WTC11 (cell line): Measurements from ENCODE around the gene TBL1Y. TPM values are rescaled to one million over a fixed set of nuclear protein-coding genes. Genes with fewer than 3 reads are reported as not detected.

Experiments used
- ATAC-seq: fragments of 200-7000 bp; cut with Tn5 transposase; 2 replicates; pipeline ENCODE4 v1.10.0; 2021; ENCODE audit warnings: mild to moderate bottlenecking, moderate library complexity
- CTCF ChIA-PET: fragments of 300-600 bp; sonication (Branson Sonifier 250); formaldehyde crosslinking; loops from one replicate; lab custom pipeline; 2021; ENCODE audit warnings: antibody characterized with exemption; lab: Charles Lee
- POLR2A ChIA-PET: fragments of 350-600 bp; sonication (Branson Sonifier 250); formaldehyde crosslinking; loops from one replicate; lab custom pipeline; 2021; ENCODE audit warnings: antibody characterized with exemption; lab: Charles Lee
- DNase-seq: peaks from one replicate; pipeline ENCODE4 v3.0.0; 2021; ENCODE audit warnings: low spot score
- H3K27ac Mint-ChIP-seq: 2 replicates; pipeline ENCODE4 v1.8.0; 2021; ENCODE audit warnings: mixed read lengths
- H3K27me3 Mint-ChIP-seq: 2 replicates; pipeline ENCODE4 v1.8.0; 2021; ENCODE audit warnings: low read depth, mild to moderate bottlenecking, moderate library complexity, mixed read lengths
- H3K36me3 Mint-ChIP-seq: 2 replicates; pipeline ENCODE4 v1.8.0; 2021; ENCODE audit warnings: mixed read lengths
- H3K4me1 Mint-ChIP-seq: 2 replicates; pipeline ENCODE4 v1.8.0; 2022; ENCODE audit warnings: mixed read lengths
- H3K4me3 Mint-ChIP-seq: 2 replicates; pipeline ENCODE4 v1.8.0; 2021; ENCODE audit warnings: mild to moderate bottlenecking, moderate library complexity, mixed read lengths
- H3K9me3 Mint-ChIP-seq: 2 replicates; pipeline ENCODE4 v1.8.0; 2021; ENCODE audit warnings: mixed read lengths
- CBFB ChIP-seq: sonication (generic); formaldehyde crosslinking; IDR thresholded peaks from 2 replicates; pipeline ENCODE4 v1.8.1; 2022; ENCODE audit warnings: mild to moderate bottlenecking, low read depth, missing genetic modification reagents
- CREB1 ChIP-seq: sonication (generic); formaldehyde crosslinking; IDR thresholded peaks from 2 replicates; pipeline ENCODE4 v1.8.0; 2023; ENCODE audit warnings: mild to moderate bottlenecking, missing genetic modification reagents
- CREM ChIP-seq: sonication (generic); formaldehyde crosslinking; IDR thresholded peaks from 2 replicates; pipeline ENCODE4 v1.8.1; 2022; ENCODE audit warnings: mild to moderate bottlenecking, missing genetic modification reagents, moderate library complexity
- EMX1 ChIP-seq: fragments of 250-450 bp; sonication (Bioruptor Pico); IDR thresholded peaks from 2 replicates; pipeline ENCODE4 v1.8.0; 2021; ENCODE audit warnings: mild to moderate bottlenecking
- ETV6 ChIP-seq: sonication (generic); formaldehyde crosslinking; IDR thresholded peaks from 2 replicates; pipeline ENCODE4 v1.8.1; 2022; ENCODE audit warnings: mild to moderate bottlenecking, missing genetic modification reagents
- FOXJ3 ChIP-seq: sonication (generic); formaldehyde crosslinking; IDR thresholded peaks from 2 replicates; pipeline ENCODE4 v1.9.0; 2021; ENCODE audit warnings: missing genetic modification reagents, mild to moderate bottlenecking, borderline replicate concordance
- FOXP1 ChIP-seq: sonication (generic); formaldehyde crosslinking; IDR thresholded peaks from 2 replicates; pipeline ENCODE4 v1.8.0; 2022; ENCODE audit warnings: missing genetic modification reagents, mild to moderate bottlenecking, moderate library complexity, borderline replicate concordance
- GTF2I ChIP-seq: fragments of 250-450 bp; sonication (Bioruptor Pico); conservative IDR thresholded peaks from 2 replicates; pipeline ENCODE4 v1.4.0; 2021; ENCODE audit warnings: mild to moderate bottlenecking
- IRF2 ChIP-seq: sonication (generic); formaldehyde crosslinking; IDR thresholded peaks from 2 replicates; pipeline ENCODE4 v1.8.0; 2022; ENCODE audit warnings: low read depth, missing genetic modification reagents, borderline replicate concordance
- JAZF1 ChIP-seq: fragments of 250-450 bp; sonication (Bioruptor Pico); IDR thresholded peaks from 2 replicates; pipeline ENCODE4 v1.9.0; 2021; ENCODE audit warnings: moderate library complexity, mild to moderate bottlenecking, inconsistent platforms
- MXD4 ChIP-seq: fragments of 250-450 bp; sonication (Bioruptor Pico); IDR thresholded peaks from 2 replicates; pipeline ENCODE4 v1.8.0; 2021; ENCODE audit warnings: mild to moderate bottlenecking, moderate library complexity, borderline replicate concordance
- NFE2L1 ChIP-seq: sonication (generic); formaldehyde crosslinking; IDR thresholded peaks from 2 replicates; pipeline ENCODE4 v1.8.1; 2023; ENCODE audit warnings: missing genetic modification reagents
- NR2C2 ChIP-seq: sonication (generic); formaldehyde crosslinking; IDR thresholded peaks from 2 replicates; pipeline ENCODE4 v1.8.0; 2022; ENCODE audit warnings: mild to moderate bottlenecking, missing genetic modification reagents
- NR3C1 ChIP-seq: sonication (generic); formaldehyde crosslinking; conservative IDR thresholded peaks from 2 replicates; pipeline ENCODE4 v1.8.1; 2023; ENCODE audit warnings: low read depth, mild to moderate bottlenecking, missing genetic modification reagents
- OVOL2 ChIP-seq: fragments of 250-450 bp; sonication (Bioruptor Pico); IDR thresholded peaks from 2 replicates; pipeline ENCODE4 v1.9.0; 2021; ENCODE audit warnings: mild to moderate bottlenecking, borderline replicate concordance
- SMAD3 ChIP-seq: sonication (generic); formaldehyde crosslinking; IDR thresholded peaks from 2 replicates; pipeline ENCODE4 v1.8.0; 2022; ENCODE audit warnings: missing genetic modification reagents, mild to moderate bottlenecking, borderline replicate concordance
- TCF7 ChIP-seq: sonication (generic); formaldehyde crosslinking; IDR thresholded peaks from 2 replicates; pipeline ENCODE4 v1.8.0; 2022; ENCODE audit warnings: mild to moderate bottlenecking, low read depth, missing genetic modification reagents, moderate library complexity
- TEAD4 ChIP-seq: sonication (generic); formaldehyde crosslinking; IDR thresholded peaks from 2 replicates; pipeline ENCODE4 v1.8.0; 2022; ENCODE audit warnings: mild to moderate bottlenecking, missing genetic modification reagents
- ZNF263 ChIP-seq: sonication (generic); formaldehyde crosslinking; IDR thresholded peaks from 2 replicates; pipeline ENCODE4 v1.8.1; 2022; ENCODE audit warnings: low read depth, mild to moderate bottlenecking, moderate library complexity, missing genetic modification reagents
- ZNF317 ChIP-seq: sonication (generic); formaldehyde crosslinking; IDR thresholded peaks from 2 replicates; pipeline ENCODE4 v1.8.1; 2023; ENCODE audit warnings: low read depth, mild to moderate bottlenecking, moderate library complexity, missing genetic modification reagents, borderline replicate concordance
- total RNA-seq: library from RNA; stranded (reverse); gene quantifications from 3 replicates; pipeline ENCODE4 v1.2.3, GENCODE V29; 2021
- TF ChIP-seq, protein P1 (sequence below): fragments of 200-600 bp; IDR thresholded peaks from 2 replicates; pipeline ENCODE4 v1.8.0; 2022; ENCODE audit warnings: antibody characterized with exemption
- TF ChIP-seq, protein P2 (sequence below): sonication (generic); formaldehyde crosslinking; conservative IDR thresholded peaks from 2 replicates; pipeline ENCODE4 v1.8.1; 2023; ENCODE audit warnings: mild to moderate bottlenecking, low read depth, missing genetic modification reagents, moderate library complexity
- TF ChIP-seq, protein P3 (sequence below): fragments of 250-450 bp; sonication (Bioruptor Pico); IDR thresholded peaks from 2 replicates; pipeline ENCODE4 v1.8.0; 2021; ENCODE audit warnings: mild to moderate bottlenecking
- TF ChIP-seq, protein P4 (sequence below): fragments of 250-450 bp; sonication (Bioruptor Pico); IDR thresholded peaks from 2 replicates; pipeline ENCODE4 v1.9.0; 2021; ENCODE audit warnings: moderate library complexity, mild to moderate bottlenecking, inconsistent platforms, borderline replicate concordance

The TBL1Y gene
- total RNA-seq, 1 experiment from 2014 or later: not detected

DNA sequence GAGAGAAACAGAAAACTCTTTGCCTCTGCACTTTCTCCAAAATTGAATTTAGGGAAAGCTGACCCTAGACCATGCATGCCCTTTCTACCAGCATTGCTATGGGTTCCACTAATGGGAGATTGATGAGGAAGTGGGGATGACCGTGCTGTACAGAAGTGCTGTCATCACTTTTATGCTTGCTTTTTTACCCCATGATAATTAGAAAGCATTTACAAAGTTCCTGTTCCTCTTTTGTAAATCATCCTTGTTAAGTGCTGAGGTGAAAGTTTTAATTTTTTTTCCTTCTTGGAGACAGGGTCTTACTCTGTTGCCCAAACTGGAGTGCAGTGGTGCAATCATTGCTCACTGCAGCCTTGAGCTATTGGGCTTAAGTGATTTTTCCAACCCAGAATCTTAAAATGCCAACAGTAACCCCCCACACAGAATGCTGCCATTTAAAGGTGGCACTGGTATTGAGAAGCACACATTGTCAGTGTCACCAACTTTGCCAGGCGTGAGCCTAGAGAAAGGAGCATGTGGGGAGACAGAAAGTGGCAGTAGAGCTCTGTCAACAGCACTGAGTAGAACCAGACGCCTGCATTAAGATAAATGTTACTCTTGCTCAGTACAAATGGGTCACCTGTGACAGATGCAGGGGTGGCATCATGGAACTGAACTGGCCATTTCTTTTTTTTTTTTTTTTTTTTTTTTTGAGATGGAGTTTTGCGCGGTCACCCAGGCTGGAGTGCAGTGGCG is 79.6 kb downstream of the TBL1Y start:
- no peaks in the 10 kb centered on the region for H3K36me3 Mint-ChIP-seq
- no peak overlapping the region for H3K4me3 Mint-ChIP-seq
- POLR2A ChIA-PET: no interaction called here
- no peak overlapping the region for H3K27ac Mint-ChIP-seq
- H3K9me3 Mint-ChIP-seq: no peaks in the 10 kb centered on the region
- H3K27me3 Mint-ChIP-seq: no peaks in the 10 kb centered on the region
- no peak for TF ChIP-seq TEAD4 (CRISPR knock-in tag)
- TF ChIP-seq ZNF263: no peak
- TF ChIP-seq CREB1 (CRISPR knock-in tag): no peak
- TF ChIP-seq TCF7 (CRISPR knock-in tag): no peak
- no peak for TF ChIP-seq MXD4
- TF ChIP-seq, protein P1, sequence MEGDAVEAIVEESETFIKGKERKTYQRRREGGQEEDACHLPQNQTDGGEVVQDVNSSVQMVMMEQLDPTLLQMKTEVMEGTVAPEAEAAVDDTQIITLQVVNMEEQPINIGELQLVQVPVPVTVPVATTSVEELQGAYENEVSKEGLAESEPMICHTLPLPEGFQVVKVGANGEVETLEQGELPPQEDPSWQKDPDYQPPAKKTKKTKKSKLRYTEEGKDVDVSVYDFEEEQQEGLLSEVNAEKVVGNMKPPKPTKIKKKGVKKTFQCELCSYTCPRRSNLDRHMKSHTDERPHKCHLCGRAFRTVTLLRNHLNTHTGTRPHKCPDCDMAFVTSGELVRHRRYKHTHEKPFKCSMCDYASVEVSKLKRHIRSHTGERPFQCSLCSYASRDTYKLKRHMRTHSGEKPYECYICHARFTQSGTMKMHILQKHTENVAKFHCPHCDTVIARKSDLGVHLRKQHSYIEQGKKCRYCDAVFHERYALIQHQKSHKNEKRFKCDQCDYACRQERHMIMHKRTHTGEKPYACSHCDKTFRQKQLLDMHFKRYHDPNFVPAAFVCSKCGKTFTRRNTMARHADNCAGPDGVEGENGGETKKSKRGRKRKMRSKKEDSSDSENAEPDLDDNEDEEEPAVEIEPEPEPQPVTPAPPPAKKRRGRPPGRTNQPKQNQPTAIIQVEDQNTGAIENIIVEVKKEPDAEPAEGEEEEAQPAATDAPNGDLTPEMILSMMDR: no peak
- TF ChIP-seq, protein P2, sequence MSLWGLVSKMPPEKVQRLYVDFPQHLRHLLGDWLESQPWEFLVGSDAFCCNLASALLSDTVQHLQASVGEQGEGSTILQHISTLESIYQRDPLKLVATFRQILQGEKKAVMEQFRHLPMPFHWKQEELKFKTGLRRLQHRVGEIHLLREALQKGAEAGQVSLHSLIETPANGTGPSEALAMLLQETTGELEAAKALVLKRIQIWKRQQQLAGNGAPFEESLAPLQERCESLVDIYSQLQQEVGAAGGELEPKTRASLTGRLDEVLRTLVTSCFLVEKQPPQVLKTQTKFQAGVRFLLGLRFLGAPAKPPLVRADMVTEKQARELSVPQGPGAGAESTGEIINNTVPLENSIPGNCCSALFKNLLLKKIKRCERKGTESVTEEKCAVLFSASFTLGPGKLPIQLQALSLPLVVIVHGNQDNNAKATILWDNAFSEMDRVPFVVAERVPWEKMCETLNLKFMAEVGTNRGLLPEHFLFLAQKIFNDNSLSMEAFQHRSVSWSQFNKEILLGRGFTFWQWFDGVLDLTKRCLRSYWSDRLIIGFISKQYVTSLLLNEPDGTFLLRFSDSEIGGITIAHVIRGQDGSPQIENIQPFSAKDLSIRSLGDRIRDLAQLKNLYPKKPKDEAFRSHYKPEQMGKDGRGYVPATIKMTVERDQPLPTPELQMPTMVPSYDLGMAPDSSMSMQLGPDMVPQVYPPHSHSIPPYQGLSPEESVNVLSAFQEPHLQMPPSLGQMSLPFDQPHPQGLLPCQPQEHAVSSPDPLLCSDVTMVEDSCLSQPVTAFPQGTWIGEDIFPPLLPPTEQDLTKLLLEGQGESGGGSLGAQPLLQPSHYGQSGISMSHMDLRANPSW (CRISPR knock-in tag): no peak
- TF ChIP-seq ETV6 (CRISPR knock-in tag): no peak
- no peak for TF ChIP-seq CREM (CRISPR knock-in tag)
- no peak for TF ChIP-seq OVOL2 (CRISPR knock-in tag)
- no peak for TF ChIP-seq GTF2I (CRISPR knock-in tag)
- no peak for TF ChIP-seq CBFB
- no peak for TF ChIP-seq FOXP1 (CRISPR knock-in tag)
- TF ChIP-seq, protein P3, sequence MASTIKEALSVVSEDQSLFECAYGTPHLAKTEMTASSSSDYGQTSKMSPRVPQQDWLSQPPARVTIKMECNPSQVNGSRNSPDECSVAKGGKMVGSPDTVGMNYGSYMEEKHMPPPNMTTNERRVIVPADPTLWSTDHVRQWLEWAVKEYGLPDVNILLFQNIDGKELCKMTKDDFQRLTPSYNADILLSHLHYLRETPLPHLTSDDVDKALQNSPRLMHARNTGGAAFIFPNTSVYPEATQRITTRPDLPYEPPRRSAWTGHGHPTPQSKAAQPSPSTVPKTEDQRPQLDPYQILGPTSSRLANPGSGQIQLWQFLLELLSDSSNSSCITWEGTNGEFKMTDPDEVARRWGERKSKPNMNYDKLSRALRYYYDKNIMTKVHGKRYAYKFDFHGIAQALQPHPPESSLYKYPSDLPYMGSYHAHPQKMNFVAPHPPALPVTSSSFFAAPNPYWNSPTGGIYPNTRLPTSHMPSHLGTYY (CRISPR knock-in tag): no peak
- no peak for TF ChIP-seq NR3C1 (CRISPR knock-in tag)
- no peak for TF ChIP-seq JAZF1 (CRISPR knock-in tag)
- no peak for TF ChIP-seq NFE2L1 (CRISPR knock-in tag)
- DNase-seq: no peak
- CTCF ChIA-PET: no interaction called here
- ATAC-seq: no peak
- H3K4me1 Mint-ChIP-seq: no peaks in the 10 kb centered on the region

DNA sequence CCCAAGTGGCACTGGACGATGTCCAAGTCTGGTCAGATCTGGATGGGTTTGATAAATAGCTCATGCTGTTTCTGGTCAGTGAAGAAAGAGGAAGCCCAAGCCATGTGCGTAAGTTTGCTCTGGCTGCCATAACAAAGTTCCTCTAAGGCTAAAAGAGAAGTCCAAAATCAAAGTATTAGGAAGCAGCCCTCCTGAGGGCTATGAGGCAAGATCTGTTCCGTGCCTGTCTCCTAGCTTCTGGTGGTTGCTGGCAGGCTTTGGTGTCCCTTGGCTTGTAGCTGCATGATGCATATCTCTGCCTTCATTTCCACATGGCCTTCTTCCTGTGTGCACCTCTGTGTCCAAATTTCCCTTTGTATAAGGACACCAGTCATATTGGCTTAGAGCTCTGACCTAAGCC is 81.5 kb downstream of the TBL1Y start:
- CTCF ChIA-PET: no interaction called here
- no peak overlapping the region for H3K27ac Mint-ChIP-seq
- ATAC-seq (no peak), DNase-seq (no peak)
- no peaks in the 10 kb centered on the region for H3K4me1 Mint-ChIP-seq
- TF ChIP-seq ZNF317 (CRISPR knock-in tag) (no peak), FOXJ3 (CRISPR knock-in tag) (no peak), EMX1 (CRISPR knock-in tag) (no peak), NR2C2 (CRISPR knock-in tag) (no peak), SMAD3 (no peak), IRF2 (CRISPR knock-in tag) (no peak)
- TF ChIP-seq, protein P4, sequence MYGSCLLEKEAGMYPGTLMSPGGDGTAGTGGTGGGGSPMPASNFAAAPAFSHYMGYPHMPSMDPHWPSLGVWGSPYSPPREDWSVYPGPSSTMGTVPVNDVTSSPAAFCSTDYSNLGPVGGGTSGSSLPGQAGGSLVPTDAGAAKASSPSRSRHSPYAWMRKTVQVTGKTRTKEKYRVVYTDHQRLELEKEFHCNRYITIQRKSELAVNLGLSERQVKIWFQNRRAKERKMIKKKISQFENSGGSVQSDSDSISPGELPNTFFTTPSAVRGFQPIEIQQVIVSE (CRISPR knock-in tag): no peak
- no peaks in the 10 kb centered on the region for H3K27me3 Mint-ChIP-seq
- no peaks in the 10 kb centered on the region for H3K36me3 Mint-ChIP-seq
- POLR2A ChIA-PET: no interaction called here
- H3K4me3 Mint-ChIP-seq: no peak overlapping the region
- no peaks in the 10 kb centered on the region for H3K9me3 Mint-ChIP-seq
